ENCODE results near the gene BAZ2B. TPM values are rescaled to one million over a fixed set of nuclear protein-coding genes. Genes with fewer than 3 reads are reported as not detected.

Gene BAZ2B
- total RNA-seq, 1 experiment from 2014 or later, result 54.9 TPM

DNA sequence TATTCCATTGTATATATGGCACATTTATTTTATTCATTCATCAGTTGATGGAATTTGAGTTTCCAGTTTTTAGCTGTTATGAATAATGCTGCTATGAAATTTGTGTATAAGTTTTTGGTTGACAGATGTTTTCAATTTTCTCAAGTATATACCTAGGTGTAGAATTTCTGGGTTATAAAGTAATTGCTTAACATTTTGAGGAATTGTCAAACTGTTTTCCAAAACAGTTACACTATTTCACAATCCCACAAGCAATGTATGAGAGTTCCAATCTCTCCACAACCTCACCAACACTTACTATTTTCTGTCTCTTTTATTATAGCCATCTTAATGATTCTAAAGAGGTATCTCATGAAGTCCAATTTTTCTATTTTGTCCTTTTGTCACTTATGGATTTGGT is 317.4 kb downstream of the BAZ2B start:
- no peak overlapping the region for H2BK120ac ChIP-seq (ENCODE audit: low read depth, low read length, poor library complexity, severe bottlenecking)
- H3K14ac ChIP-seq (ENCODE audit: insufficient read depth, low read length), result no peak overlapping the region
- Mint-ChIP-seq H3K27ac (no peak overlapping the region), H3K4me1 (peaks cover 0 to 2% of the 10 kb centered on the region in 2 experiments; a peak in 2 of 4 replicates), H3K36me3 (ENCODE audit: insufficient read depth in 1 of 3, low read depth in 3 of 3) (no peaks in the 10 kb centered on the region), H3K4me3 (no peak overlapping the region), H3K9me3 (0 out of 5 replicates have a peak, but pooled peaks cover 0 to 3% of the 10 kb centered on the region in 2 experiments), H3K27me3 (ENCODE audit: low read depth) (no peaks in the 10 kb centered on the region; the same call in 1 of the 2 replicates)
- no peak overlapping the region for H2BK20ac ChIP-seq (ENCODE audit: low read depth, low read length, poor library complexity, severe bottlenecking)
- TF ChIP-seq, protein P1, sequence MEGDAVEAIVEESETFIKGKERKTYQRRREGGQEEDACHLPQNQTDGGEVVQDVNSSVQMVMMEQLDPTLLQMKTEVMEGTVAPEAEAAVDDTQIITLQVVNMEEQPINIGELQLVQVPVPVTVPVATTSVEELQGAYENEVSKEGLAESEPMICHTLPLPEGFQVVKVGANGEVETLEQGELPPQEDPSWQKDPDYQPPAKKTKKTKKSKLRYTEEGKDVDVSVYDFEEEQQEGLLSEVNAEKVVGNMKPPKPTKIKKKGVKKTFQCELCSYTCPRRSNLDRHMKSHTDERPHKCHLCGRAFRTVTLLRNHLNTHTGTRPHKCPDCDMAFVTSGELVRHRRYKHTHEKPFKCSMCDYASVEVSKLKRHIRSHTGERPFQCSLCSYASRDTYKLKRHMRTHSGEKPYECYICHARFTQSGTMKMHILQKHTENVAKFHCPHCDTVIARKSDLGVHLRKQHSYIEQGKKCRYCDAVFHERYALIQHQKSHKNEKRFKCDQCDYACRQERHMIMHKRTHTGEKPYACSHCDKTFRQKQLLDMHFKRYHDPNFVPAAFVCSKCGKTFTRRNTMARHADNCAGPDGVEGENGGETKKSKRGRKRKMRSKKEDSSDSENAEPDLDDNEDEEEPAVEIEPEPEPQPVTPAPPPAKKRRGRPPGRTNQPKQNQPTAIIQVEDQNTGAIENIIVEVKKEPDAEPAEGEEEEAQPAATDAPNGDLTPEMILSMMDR (conservative IDR thresholded peaks at IDR 0.05), result no peak
- no peak overlapping the region for H4K8ac ChIP-seq (replicated peaks; ENCODE audit: insufficient read length, low read depth, low read length)
- no peaks in the 10 kb centered on the region for H3K4me1 ChIP-seq (ENCODE audit: insufficient read depth, low read length)
- H2BK12ac ChIP-seq (ENCODE audit: insufficient read length, low read depth, low read length), result no peak overlapping the region
- H4K20me1 ChIP-seq (ENCODE audit: control insufficient read depth, insufficient read depth, insufficient read length), result no peaks in the 10 kb centered on the region
- H3K23ac ChIP-seq (ENCODE audit: insufficient read length, low read depth, low read length), result no peak overlapping the region
- no peak overlapping the region for H3K18ac ChIP-seq (ENCODE audit: insufficient read length, low read depth, low read length)
- no peak overlapping the region for H3K9ac ChIP-seq (ENCODE audit: extremely low read depth, insufficient read length, low read length)
- no peak overlapping the region for H3K4ac ChIP-seq (ENCODE audit: low read depth, low read length)
- DNase-seq, result no peak
- H3K79me1 ChIP-seq (ENCODE audit: insufficient read depth, low read depth, low read length, poor library complexity, severe bottlenecking), result no peaks in the 10 kb centered on the region
- H3K9me3 ChIP-seq (ENCODE audit: control insufficient read depth, low read depth, low read length), result no peaks in the 10 kb centered on the region
- no peak overlapping the region for H2AK5ac ChIP-seq (ENCODE audit: insufficient read length, low read length)
- H2BK5ac ChIP-seq (ENCODE audit: insufficient read length, low read length), result no peak overlapping the region
- H3K56ac ChIP-seq (ENCODE audit: insufficient read length, low read depth, low read length), result no peak overlapping the region
- no peak overlapping the region for H4K91ac ChIP-seq (ENCODE audit: insufficient read length, low read depth, low read length)
- no peaks in the 10 kb centered on the region for H3K23me2 ChIP-seq (ENCODE audit: insufficient read length, low read depth, low read length, poor library complexity, severe bottlenecking)
- H2AFZ ChIP-seq (ENCODE audit: low read length), result no peak overlapping the region
- H3K27ac ChIP-seq (ENCODE audit: insufficient read length, low read depth, low read length), result no peak overlapping the region
- H2BK15ac ChIP-seq (ENCODE audit: low read depth, low read length), result no peak overlapping the region
- no peak overlapping the region for H3K4me2 ChIP-seq (ENCODE audit: insufficient read depth, insufficient read length, low read length)
- H3K79me2 ChIP-seq (ENCODE audit: insufficient read depth, low read length), result no peaks in the 10 kb centered on the region
- H4K5ac ChIP-seq (ENCODE audit: insufficient read length, low read depth, low read length), result no peak overlapping the region
- no peak overlapping the region for H3T11ph ChIP-seq (ENCODE audit: low read length)
- no peaks in the 10 kb centered on the region for H3K27me3 ChIP-seq (ENCODE audit: insufficient read depth, low read length)

Measured in H9 (cell line).